Panc1 (cell line): ENCODE results near the gene GRHL1. TPM values are rescaled to one million over a fixed set of nuclear protein-coding genes. Genes with fewer than 3 reads are reported as not detected.

ENCODE experiments used
- ATAC-seq: fragments of 200-7000 bp; cut with Tn5 transposase; 2 replicates; pipeline ENCODE4 v1.9.1; 2020; ENCODE audit warnings: mild to moderate bottlenecking, moderate library complexity
- BruUV-seq: library from RNA; stranded (reverse); fragments of 400-500 nt; replicated peaks from 2 replicates; lab custom pipeline; 2021; lab: Mats Ljungman, UMichigan
- CTCF ChIA-PET: fragments of 300-600 bp; sonication (Branson Sonifier 250); formaldehyde crosslinking; loops from one replicate; lab custom pipeline; 2022; ENCODE audit warnings: antibody characterized with exemption; lab: Charles Lee
- POLR2A ChIA-PET: fragments of 300-600 bp; sonication (Branson Sonifier 250); formaldehyde crosslinking; loops from one replicate; lab custom pipeline; 2022; ENCODE audit warnings: antibody characterized with exemption; lab: Charles Lee
- DNase-seq: peaks from one replicate; pipeline ENCODE4 v3.0.0-alpha.2; 2010; ENCODE audit warnings: low read depth, low spot score
- H3K27ac ChIP-seq: 2 replicates; pipeline ENCODE4 v1.5.1; 2011; ENCODE audit warnings: mild to moderate bottlenecking, low read length, inconsistent platforms
- H3K27me3 ChIP-seq: fragments of 200-500 bp; sonication (Bioruptor generic); 2 replicates; pipeline ENCODE4 v1.6.0; 2014; ENCODE audit warnings: low read length, inconsistent platforms; ENCODE audit not compliant: control insufficient read depth, insufficient read depth
- H3K36me3 ChIP-seq: fragments of 200-500 bp; sonication (Bioruptor generic); 2 replicates; pipeline ENCODE4 v1.5.1; 2014; ENCODE audit warnings: inconsistent platforms, mild to moderate bottlenecking, low read length, moderate library complexity; ENCODE audit not compliant: control insufficient read depth, insufficient read depth
- H3K4me1 ChIP-seq: 2 replicates; pipeline ENCODE4 v1.5.1; 2011; ENCODE audit warnings: inconsistent platforms, mild to moderate bottlenecking, low read length, moderate library complexity; ENCODE audit not compliant: control insufficient read depth, insufficient read depth
- H3K4me3 ChIP-seq, 2 experiments: 2 replicates each; pipeline ENCODE4 v1.5.1; 2011 to 2012; ENCODE audit warnings: low read depth in 2 of 2, low read length in 2 of 2, mild to moderate bottlenecking in 2 of 2, inconsistent platforms in 1 of 2, moderate library complexity in 1 of 2
- H3K9me3 ChIP-seq: fragments of 200-500 bp; sonication (Bioruptor generic); 2 replicates; pipeline ENCODE4 v1.5.1; 2014; ENCODE audit warnings: low read depth, mild to moderate bottlenecking, inconsistent platforms, low read length, moderate library complexity; ENCODE audit not compliant: control insufficient read depth, insufficient read depth
- POLR2AphosphoS5 ChIP-seq: IDR thresholded peaks from 2 replicates; pipeline ENCODE4 v1.6.1; 2012; ENCODE audit warnings: mild to moderate bottlenecking, low read depth, low read length, moderate library complexity
- REST ChIP-seq, 2 experiments: IDR thresholded peaks; 2 replicates each; pipeline ENCODE4 v1.6.1; 2011 to 2012; ENCODE audit warnings: low read depth in 2 of 2, control low read depth in 1 of 2, low read length in 1 of 2, mild to moderate bottlenecking in 1 of 2, moderate library complexity in 1 of 2; ENCODE audit not compliant: insufficient read depth in 1 of 2
- SIN3A ChIP-seq: IDR thresholded peaks from 2 replicates; pipeline ENCODE4 v1.6.1; 2012; ENCODE audit warnings: low read depth, mild to moderate bottlenecking, low read length, moderate library complexity, borderline replicate concordance; ENCODE audit not compliant: insufficient read depth
- TCF7L2 ChIP-seq: IDR thresholded peaks from 2 replicates; pipeline ENCODE4 v1.6.1; 2011; ENCODE audit warnings: mild to moderate bottlenecking, low read depth, low read length, inconsistent platforms
- in situ Hi-C: cut with HindIII; loops from 2 replicates; pipeline ENCODE4 v1.10.0; 2016; ENCODE audit warnings: low sequenced_read_pairs, low pct_unique_long_range_greater_than_20kb
- intact Hi-C: fragments of 100-400 bp; cut with micrococcal nuclease; formaldehyde crosslinking; loops from one replicate; pipeline ENCODE4 v1.10.0; 2022; ENCODE audit not compliant: unreplicated experiment
- total RNA-seq: library from RNA; stranded (reverse); gene quantifications from one replicate; pipeline ENCODE4 v1.2.1, GENCODE V29; 2021; ENCODE audit not compliant: unreplicated experiment
- TF ChIP-seq, protein P1 (sequence below): fragments of 450-650 bp; IDR thresholded peaks from 2 replicates; pipeline ENCODE4 v1.5.1; 2017; ENCODE audit warnings: mild to moderate bottlenecking

Gene GRHL1
- total RNA-seq, 1 experiment from 2014 or later = 4.7 TPM

DNA sequence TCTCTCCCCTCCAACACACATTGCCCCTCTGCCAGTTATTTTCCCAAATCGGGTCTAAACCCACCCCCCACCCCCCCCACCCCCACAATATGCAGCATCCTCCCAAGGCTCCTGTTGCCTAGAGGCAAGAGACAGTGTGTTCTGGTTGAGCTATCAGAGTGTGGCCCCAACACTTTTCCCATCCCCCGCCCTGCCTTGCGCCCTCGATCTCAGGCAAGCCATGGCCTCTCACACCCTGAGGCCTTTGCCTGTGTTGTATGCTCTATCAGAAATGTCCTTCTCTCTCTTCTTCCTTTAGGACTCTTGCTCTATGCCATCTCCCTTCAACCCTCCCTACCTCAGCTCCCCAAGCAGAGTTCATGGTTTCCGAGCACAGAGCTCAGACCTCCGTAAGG, 9.5 kb upstream of the GRHL1 start:
- CTCF ChIA-PET = interaction anchor here (0.6 kb wide), 1 partner anchor 110 kb away, joined by 4 read pairs; no protein-coding TSS in a partner anchor
- Histone ChIP-seq H3K36me3 (no peaks in the 10 kb centered on the region), H3K9me3 (no peaks in the 10 kb centered on the region), H3K4me3 (no peak overlapping the region), H3K27ac (no peak overlapping the region), H3K27me3 (no peaks in the 10 kb centered on the region; the same call in 1 of the 2 replicates), H3K4me1 (no peaks in the 10 kb centered on the region)
- DNase-seq = no peak
- POLR2A ChIA-PET = no interaction called here
- TF ChIP-seq SIN3A (no peak), POLR2AphosphoS5 (no peak), TCF7L2 (no peak), REST (IDR thresholded peaks at IDR 0.05; ENCODE audit: insufficient read depth in 1 of 2, low read depth in 2 of 2, low read length in 1 of 2) (no peak)
- TF ChIP-seq, protein P1, sequence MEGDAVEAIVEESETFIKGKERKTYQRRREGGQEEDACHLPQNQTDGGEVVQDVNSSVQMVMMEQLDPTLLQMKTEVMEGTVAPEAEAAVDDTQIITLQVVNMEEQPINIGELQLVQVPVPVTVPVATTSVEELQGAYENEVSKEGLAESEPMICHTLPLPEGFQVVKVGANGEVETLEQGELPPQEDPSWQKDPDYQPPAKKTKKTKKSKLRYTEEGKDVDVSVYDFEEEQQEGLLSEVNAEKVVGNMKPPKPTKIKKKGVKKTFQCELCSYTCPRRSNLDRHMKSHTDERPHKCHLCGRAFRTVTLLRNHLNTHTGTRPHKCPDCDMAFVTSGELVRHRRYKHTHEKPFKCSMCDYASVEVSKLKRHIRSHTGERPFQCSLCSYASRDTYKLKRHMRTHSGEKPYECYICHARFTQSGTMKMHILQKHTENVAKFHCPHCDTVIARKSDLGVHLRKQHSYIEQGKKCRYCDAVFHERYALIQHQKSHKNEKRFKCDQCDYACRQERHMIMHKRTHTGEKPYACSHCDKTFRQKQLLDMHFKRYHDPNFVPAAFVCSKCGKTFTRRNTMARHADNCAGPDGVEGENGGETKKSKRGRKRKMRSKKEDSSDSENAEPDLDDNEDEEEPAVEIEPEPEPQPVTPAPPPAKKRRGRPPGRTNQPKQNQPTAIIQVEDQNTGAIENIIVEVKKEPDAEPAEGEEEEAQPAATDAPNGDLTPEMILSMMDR = no peak
- BruUV-seq = no TSS peak
- ATAC-seq = no peak
- in situ Hi-C loops (no loop called here), intact Hi-C loops (no loop called here)

DNA sequence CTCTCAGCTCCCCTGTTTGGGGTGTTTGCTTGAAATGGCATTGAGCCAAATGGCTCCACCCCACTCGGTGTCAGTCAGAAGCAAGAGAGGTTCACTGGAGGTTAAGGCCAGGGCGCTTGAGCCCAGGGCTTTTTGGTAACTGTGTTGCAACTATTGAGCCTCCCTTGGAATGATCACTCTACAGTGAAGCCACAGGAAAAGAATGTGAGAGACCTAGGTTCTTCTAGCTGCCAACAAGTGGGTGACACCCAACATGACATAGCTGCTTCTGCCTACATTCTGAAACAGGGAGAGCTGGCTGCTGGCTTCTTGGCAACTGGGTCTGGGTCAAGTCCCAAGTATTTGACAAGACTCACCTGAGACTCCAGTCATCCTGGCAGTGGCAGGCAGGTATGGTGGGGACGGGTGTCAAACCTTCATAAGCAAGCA, 7.1 kb upstream of the GRHL1 start:
- Histone ChIP-seq H3K27me3 (no peaks in the 10 kb centered on the region; the same call in 1 of the 2 replicates), H3K4me3 (no peak overlapping the region), H3K4me1 (no peaks in the 10 kb centered on the region), H3K36me3 (no peaks in the 10 kb centered on the region), H3K9me3 (no peaks in the 10 kb centered on the region), H3K27ac (no peak overlapping the region)
- ChIA-PET POLR2A (no interaction called here), CTCF (no interaction called here)
- BruUV-seq = no TSS peak
- TF ChIP-seq SIN3A (no peak), POLR2AphosphoS5 (no peak), TCF7L2 (no peak), REST (IDR thresholded peaks at IDR 0.05; ENCODE audit: insufficient read depth in 1 of 2, low read depth in 2 of 2, low read length in 1 of 2) (no peak)
- TF ChIP-seq, protein P1 = no peak
- in situ Hi-C loops = no loop called here
- DNase-seq (no peak), ATAC-seq (no peak)
- intact Hi-C loops = no loop called here
